AG04450 (cell line): Measurements from ENCODE around the gene TRIM24. TPM values are rescaled to one million over a fixed set of nuclear protein-coding genes. Genes with fewer than 3 reads are reported as not detected.

ENCODE experiments used
- CTCF ChIA-PET: fragments of 300-600, 350-600 bp; formaldehyde crosslinking; extraction: SDS; loops from one replicate; lab custom pipeline; 2022; ENCODE audit warnings: antibody characterized with exemption, inconsistent platforms; lab: Charles Lee
- POLR2A ChIA-PET: fragments of 350-600 bp; formaldehyde crosslinking; extraction: SDS; loops from one replicate; lab custom pipeline; 2021; ENCODE audit warnings: antibody characterized with exemption, inconsistent platforms; lab: Yijun Ruan, JAX
- DNase-seq: peaks from one replicate; pipeline ENCODE4 v3.0.0-alpha.2; 2011; ENCODE audit warnings: low read depth, low spot score
- H3K27ac ChIP-seq: one replicate; pipeline ENCODE4 v1.5.1; 2012; ENCODE audit warnings: low read depth, low read length, control low read depth
- H3K27me3 ChIP-seq: one replicate; pipeline ENCODE4 v1.6.0; 2012; ENCODE audit warnings: low read length; ENCODE audit not compliant: control insufficient read depth, insufficient read depth
- H3K4me3 ChIP-seq: 2 replicates; pipeline ENCODE4 v1.5.1; 2011; ENCODE audit warnings: mild to moderate bottlenecking, low read depth, low read length, control low read depth
- H3K9me3 ChIP-seq: 2 replicates; pipeline ENCODE4 v1.5.1; 2012; ENCODE audit warnings: low read length; ENCODE audit not compliant: control insufficient read depth, insufficient read depth
- polyA plus RNA-seq: library from polyadenylated mRNA; depleted of rRNA; stranded (reverse); fragments of >200 nt; gene quantifications from 2 replicates; pipeline ENCODE4 v1.2.3, GENCODE V29; 2011
- TF ChIP-seq, protein P1 (sequence below): IDR thresholded peaks from 2 replicates; pipeline ENCODE4 v1.5.1; 2011; ENCODE audit warnings: low read depth, low read length, control low read depth, inconsistent platforms

Gene TRIM24
- polyA plus RNA-seq, 1 experiment: 9.3 TPM

DNA sequence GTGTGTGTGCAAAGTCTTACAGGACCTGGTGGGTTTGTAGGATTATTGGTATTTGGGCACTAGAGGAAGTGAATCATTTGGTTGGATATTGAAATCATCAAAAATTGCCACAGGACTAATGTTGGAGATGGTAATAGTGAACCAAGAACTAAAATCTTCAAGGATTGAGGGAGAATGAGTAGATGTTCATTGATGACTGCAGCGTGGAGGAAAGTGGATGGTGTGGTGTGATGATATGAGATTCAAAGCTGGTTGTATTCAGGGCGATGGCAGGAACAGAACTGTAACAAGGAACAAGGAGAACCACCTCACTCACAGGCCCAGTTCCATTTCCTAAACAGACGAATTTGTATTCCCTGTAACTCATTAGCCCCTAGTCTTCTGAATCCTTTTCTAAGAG is 90.3 kb downstream of the TRIM24 start:
- CTCF ChIA-PET: no interaction called here
- Histone ChIP-seq H3K4me3 (no peak overlapping the region), H3K27me3 (no peaks in the 10 kb centered on the region), H3K9me3 (no peaks in the 10 kb centered on the region), H3K27ac (no peak overlapping the region)
- POLR2A ChIA-PET: no interaction called here
- DNase-seq: no peak
- TF ChIP-seq, protein P1, sequence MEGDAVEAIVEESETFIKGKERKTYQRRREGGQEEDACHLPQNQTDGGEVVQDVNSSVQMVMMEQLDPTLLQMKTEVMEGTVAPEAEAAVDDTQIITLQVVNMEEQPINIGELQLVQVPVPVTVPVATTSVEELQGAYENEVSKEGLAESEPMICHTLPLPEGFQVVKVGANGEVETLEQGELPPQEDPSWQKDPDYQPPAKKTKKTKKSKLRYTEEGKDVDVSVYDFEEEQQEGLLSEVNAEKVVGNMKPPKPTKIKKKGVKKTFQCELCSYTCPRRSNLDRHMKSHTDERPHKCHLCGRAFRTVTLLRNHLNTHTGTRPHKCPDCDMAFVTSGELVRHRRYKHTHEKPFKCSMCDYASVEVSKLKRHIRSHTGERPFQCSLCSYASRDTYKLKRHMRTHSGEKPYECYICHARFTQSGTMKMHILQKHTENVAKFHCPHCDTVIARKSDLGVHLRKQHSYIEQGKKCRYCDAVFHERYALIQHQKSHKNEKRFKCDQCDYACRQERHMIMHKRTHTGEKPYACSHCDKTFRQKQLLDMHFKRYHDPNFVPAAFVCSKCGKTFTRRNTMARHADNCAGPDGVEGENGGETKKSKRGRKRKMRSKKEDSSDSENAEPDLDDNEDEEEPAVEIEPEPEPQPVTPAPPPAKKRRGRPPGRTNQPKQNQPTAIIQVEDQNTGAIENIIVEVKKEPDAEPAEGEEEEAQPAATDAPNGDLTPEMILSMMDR: no peak

DNA sequence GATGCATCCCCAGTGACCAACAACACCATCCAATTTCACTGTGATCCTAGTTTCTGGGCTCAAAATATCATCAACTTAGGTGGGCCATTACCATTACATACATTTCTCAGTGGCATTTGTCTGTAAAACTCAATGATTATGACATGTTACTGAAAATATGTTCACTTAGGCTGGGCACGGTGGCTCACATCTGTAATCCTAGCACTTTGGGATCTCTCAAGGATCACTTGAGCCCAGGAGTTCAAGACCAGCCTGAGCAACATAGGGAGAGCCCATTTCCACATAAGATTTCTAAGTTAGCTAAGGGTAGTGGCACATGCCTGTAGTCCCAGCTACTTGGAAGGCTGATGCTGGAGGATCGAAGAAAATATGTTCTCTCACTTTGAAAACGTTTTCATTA is 91.0 kb downstream of the TRIM24 start:
- H3K27ac ChIP-seq: no peak overlapping the region
- ChIA-PET CTCF (no interaction called here), POLR2A (no interaction called here)
- no peaks in the 10 kb centered on the region; the same call in 1 of the 2 replicates for H3K9me3 ChIP-seq
- DNase-seq: no peak
- TF ChIP-seq, protein P1: no peak
- no peak overlapping the region for H3K4me3 ChIP-seq
- H3K27me3 ChIP-seq: no peaks in the 10 kb centered on the region

GRCh38 chr7:138553805-138554204 is 93.7 kb downstream of the TRIM24 start:
- no peak overlapping the region for H3K27ac ChIP-seq
- ChIA-PET POLR2A (interaction anchor here (0.6 kb wide), 1 partner anchor 117 kb away, joined by 3 read pairs; no protein-coding TSS in a partner anchor), CTCF (no interaction called here)
- H3K4me3 ChIP-seq: no peak overlapping the region
- TF ChIP-seq, protein P1: no peak
- no peaks in the 10 kb centered on the region for H3K27me3 ChIP-seq
- DNase-seq: no peak
- H3K9me3 ChIP-seq: peaks cover 19% of the 10 kb centered on the region; the same call in 1 of the 2 replicates

DNA sequence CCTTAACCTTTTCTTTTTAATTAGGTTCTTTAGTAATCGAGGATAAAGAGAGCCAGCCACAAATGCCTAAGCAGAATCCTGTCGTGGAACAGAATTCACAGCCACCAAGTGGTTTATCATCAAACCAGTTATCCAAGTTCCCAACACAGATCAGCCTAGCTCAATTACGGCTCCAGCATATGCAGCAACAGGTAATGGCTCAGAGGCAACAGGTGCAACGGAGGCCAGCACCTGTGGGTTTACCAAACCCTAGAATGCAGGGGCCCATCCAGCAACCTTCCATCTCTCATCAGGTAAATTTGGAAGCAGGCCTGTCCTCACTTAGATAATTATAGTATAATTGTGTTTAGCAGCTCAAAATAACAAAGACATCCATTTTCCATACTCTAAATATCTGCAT is 94.6 kb downstream of the TRIM24 start:
- H3K9me3 ChIP-seq: peaks cover 22% of the 10 kb centered on the region; the same call in 1 of the 2 replicates
- TF ChIP-seq, protein P1: no peak
- no peak overlapping the region for H3K27ac ChIP-seq
- no peak for DNase-seq
- ChIA-PET CTCF (no interaction called here), POLR2A (no interaction called here)
- no peaks in the 10 kb centered on the region for H3K27me3 ChIP-seq
- no peak overlapping the region for H3K4me3 ChIP-seq

DNA sequence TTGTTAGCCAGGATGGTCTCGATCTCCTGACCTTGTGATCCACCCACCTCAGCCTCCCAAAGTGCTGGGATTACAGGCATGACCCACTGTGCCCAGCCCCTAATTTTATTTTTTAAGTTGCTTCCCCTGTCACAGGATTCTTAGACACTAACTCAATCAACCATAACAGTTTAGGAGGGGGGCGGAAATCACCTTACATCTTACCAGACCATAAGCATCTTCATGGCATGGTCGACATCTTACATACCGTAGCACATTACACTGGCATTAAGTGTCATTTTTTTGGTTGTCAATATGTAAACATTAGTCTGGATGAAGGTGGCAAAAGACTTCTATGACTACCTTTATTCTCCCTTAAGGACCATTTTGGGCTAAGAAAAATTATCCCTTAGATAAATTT is 95.6 kb downstream of the TRIM24 start:
- no peak for DNase-seq
- ChIA-PET POLR2A (no interaction called here), CTCF (no interaction called here)
- H3K9me3 ChIP-seq: peaks cover 22% of the 10 kb centered on the region; the same call in 1 of the 2 replicates
- H3K27me3 ChIP-seq: no peaks in the 10 kb centered on the region
- H3K4me3 ChIP-seq: no peak overlapping the region
- TF ChIP-seq, protein P1: no peak
- no peak overlapping the region for H3K27ac ChIP-seq
